H1 (cell line): ENCODE results near the gene PTPRO. TPM values are rescaled to one million over a fixed set of nuclear protein-coding genes. Genes with fewer than 3 reads are reported as not detected.

Experiments
- polyA plus RNA-seq, 7 experiments: library from polyadenylated mRNA; depleted of rRNA in 3 of 7; stranded (reverse) in 5 of 7; unstranded in 2 of 7; fragments of >200 nt in 5 of 7; fragments of 200-250 nt in 2 of 7; gene quantifications; 1 replicate in 5 of 7; 2 replicates in 1 of 7; 4 replicates in 1 of 7; pipeline versions ENCODE4 v1.2.1 to v1.2.3, GENCODE V29; 2011 to 2013; ENCODE audit warnings: missing spikeins in 2 of 7, mixed read lengths in 2 of 7
- total RNA-seq: library from RNA; stranded (reverse); fragmentation: NEBNext Ultra II Directional; extraction: Animal tissue kit (Norgen Biotek cat#: 25700); gene quantifications from 2 replicates; pipeline ENCODE4 v1.2.1, GENCODE V29; 2021
- TF ChIP-seq, protein P1 (sequence below): IDR thresholded peaks from 2 replicates; pipeline ENCODE4 v1.6.1; 2012; ENCODE audit warnings: low read length, inconsistent platforms

Gene PTPRO
- total and polyA plus RNA-seq, 2 of the 8 experiments (the other 6 are each of a cell fraction or from before 2014, with no cell fraction given) = 0.73 to 1.7 TPM

DNA sequence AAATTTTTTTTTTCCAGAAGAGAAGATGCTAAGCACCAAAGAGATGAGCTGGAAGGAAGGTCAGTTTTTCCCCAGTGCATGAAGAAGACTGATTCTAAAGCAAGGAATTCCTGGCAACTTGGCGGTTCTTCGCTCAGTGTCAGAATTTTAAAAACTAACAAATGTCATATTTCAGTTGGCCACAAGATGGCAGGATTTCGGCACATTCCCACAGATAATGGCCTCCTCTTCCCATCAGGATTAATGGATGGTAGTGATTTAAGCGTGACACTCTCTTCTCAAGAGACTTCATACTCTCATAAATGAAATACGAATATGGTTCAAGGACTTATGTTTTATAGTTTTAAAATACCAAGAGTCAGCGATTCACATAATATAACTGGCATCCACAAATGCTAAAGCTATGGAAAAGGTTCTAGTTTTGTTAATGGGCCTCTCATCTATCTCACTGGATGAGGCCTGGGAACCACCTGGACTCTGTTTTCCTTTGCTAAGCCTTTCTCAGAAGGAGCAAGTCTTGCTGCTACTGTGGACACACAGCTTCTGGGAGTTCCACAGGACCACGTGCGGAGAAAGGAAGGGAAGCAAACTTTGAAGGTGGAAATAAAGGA is 46.1 kb upstream of the PTPRO start (continued):
- TF ChIP-seq, protein P1, sequence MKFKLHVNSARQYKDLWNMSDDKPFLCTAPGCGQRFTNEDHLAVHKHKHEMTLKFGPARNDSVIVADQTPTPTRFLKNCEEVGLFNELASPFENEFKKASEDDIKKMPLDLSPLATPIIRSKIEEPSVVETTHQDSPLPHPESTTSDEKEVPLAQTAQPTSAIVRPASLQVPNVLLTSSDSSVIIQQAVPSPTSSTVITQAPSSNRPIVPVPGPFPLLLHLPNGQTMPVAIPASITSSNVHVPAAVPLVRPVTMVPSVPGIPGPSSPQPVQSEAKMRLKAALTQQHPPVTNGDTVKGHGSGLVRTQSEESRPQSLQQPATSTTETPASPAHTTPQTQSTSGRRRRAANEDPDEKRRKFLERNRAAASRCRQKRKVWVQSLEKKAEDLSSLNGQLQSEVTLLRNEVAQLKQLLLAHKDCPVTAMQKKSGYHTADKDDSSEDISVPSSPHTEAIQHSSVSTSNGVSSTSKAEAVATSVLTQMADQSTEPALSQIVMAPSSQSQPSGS = no peak
